Esophagus mucosa (tissue), 1 donor: ENCODE results near the gene NBEAL1. TPM values are rescaled to one million over a fixed set of nuclear protein-coding genes. Genes with fewer than 3 reads are reported as not detected.
"Not testable (repeated sequence)": the region's sequence is repeated elsewhere in the genome, so short reads cannot be mapped to it uniquely, and the experiment has no call there.

Experiments
- ATAC-seq: fragments of 200-7000 bp; cut with Tn5 transposase; one replicate; pipeline ENCODE4 v1.9.1; 2020
- total RNA-seq: library from RNA; stranded (reverse); gene quantifications from one replicate; pipeline ENCODE4 v1.2.4, GENCODE V29; 2023
- donor health status: DM: yes; HTN: yes; CAD: no.

NBEAL1 gene
- total RNA-seq, 1 donor from 2014 or later, result 16.4 TPM

DNA sequence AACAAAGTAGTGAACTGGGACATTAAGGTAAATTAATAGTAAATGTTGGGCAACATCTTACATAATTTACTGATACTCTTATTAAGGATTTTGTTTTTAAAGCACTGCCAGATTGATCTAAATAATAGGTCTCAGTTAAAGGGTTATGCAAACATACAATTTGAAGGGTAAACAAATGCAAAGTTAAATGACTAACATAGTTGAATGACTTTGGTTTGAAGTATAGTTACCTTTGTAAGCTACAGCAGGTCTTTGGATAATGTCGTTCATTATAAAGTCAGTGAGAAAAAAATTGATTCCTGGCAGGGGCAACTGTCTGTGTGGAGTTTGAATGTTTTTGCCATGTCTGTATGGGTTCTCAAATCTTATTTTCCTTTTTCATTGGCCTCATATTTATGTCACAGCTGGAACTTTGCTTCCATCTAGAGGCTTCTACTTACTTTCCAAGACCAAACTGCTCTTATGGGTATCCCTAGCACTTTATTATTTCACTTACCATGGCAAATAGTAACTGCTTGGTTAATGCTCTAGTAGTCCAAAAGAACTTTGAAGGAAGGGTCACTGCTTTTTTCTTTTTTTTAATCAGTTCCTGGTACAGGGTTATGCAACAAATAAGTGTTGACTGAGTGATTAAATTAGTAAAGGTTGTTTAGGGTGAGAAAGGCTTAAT is 107.8 kb downstream of the NBEAL1 start:
- ATAC-seq, result no peak

DNA sequence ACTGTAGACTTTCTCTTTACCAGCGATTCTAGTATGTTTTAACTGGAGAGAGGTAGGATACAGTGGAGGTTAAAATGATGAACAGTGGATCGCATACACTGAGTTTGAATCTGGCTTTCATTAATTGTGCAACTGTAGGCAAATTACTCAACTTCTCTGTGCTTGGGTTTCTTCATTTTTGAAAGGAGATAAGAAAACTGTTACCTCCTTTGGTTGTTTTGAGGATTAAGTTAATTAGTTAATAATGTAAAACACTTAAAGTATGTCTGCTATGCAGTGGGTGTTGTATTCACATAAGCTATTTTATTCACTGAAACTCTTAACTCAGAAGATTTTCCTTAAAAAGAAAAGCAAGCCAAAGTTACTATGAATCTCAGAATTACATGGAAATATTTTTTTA is 112.3 kb downstream of the NBEAL1 start:
- no peak for ATAC-seq

DNA sequence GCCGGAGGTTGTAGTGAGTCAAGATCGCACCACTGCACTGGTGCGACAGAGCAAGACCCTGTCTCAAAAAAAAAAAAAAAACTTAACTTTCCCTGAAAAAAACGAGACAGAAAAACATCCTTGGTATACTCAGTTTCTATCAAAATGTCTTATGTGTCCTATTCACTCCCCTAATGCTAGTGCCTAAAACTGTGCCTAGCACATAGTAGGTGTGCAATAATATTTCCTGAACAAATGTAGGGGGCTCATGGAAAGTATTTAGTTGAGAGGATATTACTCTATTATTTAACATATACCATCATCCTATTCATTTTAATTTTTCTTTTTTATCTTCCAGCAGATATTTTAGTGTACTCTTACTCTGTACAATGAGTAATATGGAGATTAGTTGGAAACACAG is 120.4 kb downstream of the NBEAL1 start:
- no peak for ATAC-seq

DNA sequence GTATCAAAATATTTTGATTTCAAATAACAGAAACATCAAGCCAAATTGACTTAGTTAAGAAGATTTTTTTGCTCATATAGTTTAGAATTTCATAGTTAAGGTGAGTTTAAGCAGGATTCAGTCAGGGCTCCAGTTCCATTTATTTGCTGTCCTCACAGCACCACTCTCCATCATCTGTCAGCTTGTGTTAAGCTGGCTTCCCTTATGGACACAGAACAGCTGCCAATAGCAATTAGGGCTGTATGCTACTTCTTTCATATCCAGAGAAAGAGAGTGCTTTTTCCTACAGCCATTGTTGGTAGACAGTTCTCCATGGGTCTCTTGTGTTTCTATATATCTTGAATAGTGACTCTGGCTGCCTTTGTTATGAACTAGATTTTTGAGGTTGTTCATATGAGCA is 128.7 kb downstream of the NBEAL1 start:
- ATAC-seq, result no peak

DNA sequence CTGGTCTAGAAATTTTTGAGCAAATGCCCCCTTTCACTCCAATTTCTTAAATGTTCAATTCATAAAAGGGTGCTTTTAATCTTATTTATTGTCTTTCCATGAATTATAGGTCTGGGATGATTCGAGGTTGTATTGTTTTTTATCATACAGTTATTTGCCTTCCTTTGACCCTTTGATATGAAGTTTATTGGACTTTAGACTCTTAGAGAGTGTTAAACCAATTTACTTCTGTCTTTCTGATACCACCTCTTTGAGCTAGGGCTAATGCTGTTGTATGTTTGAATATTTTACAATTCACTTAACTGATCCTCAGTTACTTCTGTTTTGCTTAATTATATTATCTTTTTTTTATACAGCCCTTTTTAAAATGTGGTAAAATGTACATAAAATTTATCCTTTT is 134.5 kb downstream of the NBEAL1 start:
- no peak for ATAC-seq

DNA sequence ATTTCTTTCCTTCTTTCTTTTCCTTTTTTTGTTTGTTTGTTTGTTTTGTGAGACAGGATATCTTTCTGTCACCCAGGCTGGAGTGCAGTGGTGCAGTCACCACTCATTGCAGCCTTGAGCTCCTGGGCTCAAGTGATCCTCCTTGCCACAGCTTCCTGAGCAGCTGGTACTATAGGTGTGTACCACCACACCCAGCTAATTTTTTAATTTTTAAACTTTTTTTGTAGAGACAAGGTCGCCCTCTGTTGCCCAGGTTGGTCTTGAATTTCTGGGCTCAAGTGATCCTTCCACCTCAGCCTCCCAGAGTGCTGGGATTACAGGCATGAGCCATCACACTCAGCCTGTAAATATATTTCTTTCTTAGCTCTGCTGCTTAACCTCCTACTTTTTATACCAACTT is 140.7 kb downstream of the NBEAL1 start:
- no peak for ATAC-seq

DNA sequence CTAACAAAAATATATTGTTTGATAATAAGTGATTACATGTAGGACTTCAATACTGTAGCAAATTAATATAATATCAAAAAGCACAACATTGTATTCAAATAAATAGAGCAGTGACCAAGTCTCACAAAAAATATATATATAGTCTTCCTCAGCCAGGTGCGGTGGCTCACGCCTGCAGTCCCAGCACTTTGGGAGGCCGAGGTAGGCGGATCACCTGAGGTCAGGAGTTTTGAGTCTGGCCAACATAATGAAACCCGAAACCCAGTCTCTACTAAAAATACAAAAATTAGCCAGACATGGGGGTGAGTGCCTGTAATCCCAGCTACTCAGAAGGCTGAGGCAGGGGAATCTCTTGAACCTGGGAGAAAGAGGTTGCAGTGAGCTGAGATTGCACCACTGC is 148.0 kb downstream of the NBEAL1 start:
- not testable (repeated sequence) for ATAC-seq

DNA sequence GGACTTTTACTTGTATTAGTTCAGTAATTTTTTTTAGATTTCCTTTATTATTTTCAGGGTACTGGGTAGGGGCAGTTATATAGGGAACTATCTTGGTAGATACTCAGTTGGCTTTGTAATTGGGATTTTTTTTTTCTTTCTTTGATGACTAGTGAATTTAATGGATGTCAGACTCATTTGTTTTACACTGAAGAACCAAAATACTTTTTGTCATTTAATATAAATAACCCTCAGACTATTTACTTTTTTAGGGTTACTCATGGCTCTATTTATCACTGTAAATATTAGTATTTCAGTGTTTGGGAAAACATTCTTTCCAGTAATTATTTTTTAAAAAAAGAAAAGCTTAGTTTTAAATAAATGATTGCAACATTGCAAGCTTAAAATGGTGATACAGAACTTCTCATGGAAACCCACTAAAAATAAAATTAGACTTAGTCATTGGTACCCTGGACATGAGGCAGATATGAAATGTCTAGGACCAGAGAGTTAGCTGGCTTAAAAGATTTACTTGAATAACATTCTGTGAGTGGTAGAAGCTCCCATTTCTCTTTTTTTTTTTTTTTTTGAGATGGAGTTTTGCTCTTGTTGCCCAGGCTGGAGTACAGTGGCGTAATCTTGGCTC is 149.7 kb downstream of the NBEAL1 start:
- ATAC-seq, result no peak

DNA sequence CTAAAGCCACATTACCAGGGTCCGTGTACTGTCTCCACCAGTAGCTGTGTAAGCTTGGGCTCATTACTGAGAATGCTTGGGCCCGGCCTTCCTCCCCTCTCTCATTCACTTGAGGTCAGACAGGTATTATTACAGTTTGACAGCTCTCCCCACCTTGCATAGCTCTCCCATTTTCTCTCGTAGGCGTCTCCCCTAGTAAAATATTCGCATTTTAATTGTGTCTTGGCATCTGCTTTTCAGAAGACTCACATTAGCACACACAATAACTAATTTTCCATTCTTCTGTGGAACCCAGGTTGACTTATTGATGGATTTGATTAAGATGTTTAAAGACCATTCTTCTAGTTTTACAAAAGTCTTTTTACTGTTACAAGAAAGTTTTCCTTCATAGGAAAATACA is 153.1 kb downstream of the NBEAL1 start:
- ATAC-seq, result no peak

DNA sequence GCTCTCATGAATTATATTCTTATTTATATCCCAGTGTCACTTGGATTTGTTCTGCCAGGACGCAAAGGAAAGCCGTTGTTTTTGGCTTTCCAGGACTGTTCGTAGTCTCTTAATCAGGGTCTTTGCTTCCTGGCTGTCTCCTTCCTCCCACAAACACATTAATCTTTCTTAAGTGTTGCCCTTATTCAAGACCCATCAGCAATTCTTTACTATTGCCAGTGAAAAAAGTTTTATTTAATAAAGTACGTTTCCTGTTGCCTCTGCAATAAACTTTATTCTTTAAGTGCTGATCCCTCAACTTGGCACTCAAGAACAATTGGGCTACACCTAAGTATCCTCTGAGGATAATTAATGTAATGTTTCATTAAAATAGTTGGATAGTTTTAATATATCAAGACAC is 155.8 kb downstream of the NBEAL1 start:
- ATAC-seq, result no peak

DNA sequence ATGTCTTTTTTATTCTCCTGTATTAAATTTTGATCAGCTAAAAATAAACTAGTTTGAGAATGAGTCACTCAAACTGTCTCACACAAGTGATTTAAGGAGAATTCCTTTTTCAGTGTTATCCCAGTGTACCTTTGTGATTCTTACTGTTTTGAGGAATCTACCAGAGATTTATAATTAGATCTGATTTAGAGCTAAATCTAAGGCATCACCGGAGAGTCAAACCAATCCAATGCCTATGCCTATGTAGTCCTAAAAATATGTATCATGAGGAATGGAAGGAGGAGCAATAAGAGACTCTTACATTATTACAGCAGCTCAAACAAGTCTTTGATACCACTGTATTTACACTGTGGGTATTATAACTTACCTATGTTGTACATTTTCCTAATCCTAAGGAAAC is 160.7 kb downstream of the NBEAL1 start:
- ATAC-seq, result no peak

DNA sequence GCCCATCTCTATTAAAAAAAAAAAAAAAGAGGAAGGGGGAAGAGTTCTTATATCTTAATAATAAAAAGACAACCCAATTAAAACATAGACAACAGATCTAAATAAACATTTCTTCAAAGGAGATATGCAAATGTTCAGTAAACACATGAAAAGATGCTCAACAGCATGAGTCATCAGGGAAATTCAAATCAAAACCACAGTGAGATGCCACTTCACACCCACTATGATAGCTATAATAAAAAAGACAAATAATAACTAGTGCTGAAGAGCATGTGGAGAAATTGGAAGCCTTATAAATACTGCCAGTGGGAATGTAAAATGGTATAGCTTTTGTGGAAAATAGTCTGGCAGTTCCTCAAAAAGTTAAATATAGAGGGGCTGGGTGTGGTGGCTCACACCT is 162.7 kb downstream of the NBEAL1 start:
- no peak for ATAC-seq

DNA sequence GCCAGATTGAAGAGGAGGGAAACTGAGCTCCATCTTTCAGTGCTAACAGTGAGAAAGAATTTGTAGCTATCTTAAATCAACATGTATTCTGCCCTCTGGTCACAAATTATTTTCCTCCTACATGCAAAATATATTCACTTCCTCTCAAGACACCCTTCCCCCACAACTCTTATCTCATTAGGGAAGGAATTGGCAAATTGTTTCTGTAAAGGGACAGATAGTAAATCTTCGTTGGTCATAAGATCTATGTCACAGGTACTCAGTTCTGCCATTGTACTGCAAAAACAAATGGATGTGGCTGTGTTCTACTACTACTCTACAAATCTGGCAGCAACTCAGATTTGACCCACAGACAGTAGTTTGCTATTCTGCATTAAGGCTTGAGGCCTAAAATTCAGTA is 171.2 kb downstream of the NBEAL1 start:
- ATAC-seq, result no peak

DNA sequence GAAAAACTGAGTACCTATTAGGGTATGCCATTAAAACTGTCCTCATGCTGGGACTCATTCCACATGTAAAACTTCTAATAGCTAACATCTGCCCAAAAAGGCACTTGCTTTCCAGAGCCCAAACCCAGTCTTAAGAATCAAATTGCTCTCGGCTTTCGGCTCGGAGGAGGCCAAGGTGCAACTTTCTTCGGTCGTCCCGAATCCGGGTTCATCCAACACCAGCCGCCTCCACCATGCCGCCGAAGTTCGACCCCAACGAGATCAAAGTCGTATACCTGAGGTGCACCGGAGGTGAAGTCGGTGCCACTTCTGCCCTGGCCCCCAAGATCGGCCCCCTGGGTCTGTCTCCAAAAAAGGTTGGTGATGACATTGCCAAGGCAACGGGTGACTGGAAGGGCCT is 175.9 kb downstream of the NBEAL1 start:
- not testable (repeated sequence) for ATAC-seq

DNA sequence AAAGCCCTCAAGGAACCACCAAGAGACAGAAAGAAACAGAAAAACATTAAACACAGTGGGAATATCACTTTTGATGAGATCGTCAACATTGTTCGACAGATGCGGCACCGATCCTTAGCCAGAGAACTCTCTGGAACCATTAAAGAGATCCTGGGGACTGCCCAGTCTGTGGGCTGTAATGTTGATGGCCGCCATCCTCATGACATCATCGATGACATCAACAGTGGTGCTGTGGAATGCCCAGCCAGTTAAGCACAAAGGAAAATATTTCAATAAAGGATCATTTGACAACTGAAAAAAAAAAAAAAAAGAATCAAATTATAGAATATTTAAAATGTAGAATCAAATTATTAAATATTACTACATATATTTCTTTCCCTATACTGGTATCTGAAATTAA is 176.4 kb downstream of the NBEAL1 start:
- ATAC-seq, result not testable (repeated sequence)

DNA sequence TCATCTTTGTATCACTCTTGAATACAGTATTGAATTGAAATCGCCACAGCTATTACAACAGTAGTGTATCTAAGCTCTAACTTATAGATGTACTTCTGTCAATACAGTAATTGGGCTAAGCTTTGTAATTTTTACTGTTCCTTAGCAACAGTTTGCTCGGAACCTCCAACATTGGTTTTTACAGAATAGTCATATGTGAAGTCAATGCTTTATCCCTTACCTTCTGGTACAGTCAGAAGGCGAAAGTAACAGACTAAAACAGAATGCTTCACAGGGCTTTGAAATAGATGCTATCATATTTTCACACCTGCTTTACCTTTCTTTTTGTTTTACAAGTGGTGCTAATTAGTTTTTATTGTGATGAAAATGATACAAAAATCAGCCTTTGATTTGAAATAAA is 177.3 kb downstream of the NBEAL1 start:
- ATAC-seq, result no peak

DNA sequence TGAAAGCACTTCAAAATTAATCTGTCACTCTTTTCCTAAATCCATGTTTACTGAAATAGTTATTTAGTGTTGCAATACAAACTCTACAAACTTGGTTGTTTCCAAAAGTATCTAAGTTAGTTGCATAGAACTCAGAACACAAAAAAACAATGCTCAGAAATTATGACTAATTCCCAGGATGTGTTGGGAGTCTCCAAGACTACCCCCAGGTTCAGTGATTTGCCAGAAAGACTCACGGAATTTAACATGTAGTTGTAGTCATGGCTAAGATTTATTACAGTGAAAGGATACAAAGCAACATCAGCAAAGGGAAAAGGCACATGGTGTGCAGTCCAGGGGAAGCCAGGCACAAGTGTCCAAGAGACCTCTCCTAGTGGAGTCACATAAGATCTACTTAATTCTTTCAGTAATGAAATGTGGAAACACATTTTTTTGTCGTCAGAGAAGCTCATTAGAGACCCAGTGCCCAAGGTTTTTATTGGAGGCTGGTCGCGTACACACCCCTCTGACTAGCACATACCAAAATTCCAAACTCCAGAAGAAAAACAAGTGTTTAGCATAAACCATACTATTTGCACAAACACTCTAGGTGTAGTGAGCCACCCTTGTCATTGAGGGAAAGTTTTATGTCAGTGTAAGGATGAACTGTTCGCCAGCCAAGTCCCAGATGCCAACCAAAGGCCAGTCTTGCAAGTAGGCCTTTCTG is 180.8 kb downstream of the NBEAL1 start:
- no peak for ATAC-seq

DNA sequence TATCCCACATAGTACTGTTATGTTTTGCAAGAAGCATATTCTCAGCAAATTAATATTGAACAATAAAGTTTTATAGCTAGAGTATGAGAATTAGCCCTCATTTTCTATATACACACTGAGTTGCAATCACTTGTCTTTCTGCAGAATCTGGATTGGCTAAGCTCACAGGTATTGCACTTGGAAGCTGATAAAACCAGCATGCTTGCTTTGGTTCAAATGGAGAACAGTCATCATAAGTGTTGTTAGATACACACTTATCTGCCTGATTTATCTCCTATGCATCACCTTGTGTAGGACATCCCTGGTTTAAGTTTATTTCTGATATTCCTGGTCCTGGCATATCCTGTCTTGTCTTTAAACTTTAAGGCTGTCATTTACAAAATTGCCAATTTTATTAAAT is 186.2 kb downstream of the NBEAL1 start:
- no peak for ATAC-seq

DNA sequence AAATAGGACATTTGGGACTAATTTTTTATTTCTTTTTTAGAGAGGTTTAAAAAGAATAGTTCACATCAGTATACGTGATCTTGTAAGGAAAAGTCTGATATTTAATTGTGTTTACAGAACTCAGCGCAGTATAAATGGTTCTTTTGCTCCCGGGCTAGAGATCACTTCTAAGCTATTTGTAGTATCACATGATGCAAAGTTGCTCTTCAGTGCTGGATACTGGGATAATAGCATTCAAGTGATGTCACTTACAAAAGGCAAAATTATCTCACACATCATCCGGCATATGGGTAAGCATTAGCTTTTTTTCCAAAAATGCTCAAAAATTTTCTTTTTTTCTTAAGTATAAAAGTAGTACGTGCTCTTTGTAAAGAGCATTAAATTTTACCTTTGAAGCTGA is 186.8 kb downstream of the NBEAL1 start:
- no peak for ATAC-seq

DNA sequence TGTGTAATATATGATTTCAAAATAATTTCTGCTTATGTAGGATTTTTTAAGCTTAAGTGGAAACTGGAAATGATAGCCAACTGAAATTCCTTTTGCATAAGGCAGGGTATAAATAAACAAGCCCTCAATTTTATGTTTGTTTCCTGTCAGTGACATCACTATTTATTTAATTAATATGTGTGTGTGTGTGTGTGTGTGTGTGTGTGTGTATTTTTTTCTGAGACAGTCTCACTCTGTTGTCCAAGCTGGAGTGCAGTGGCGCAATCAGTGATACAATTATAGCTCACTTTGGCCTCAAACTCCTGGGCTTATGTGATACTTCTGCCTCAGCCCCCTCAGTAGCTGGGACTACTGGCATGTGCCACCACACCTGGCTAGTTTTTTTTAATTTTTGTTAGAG is 194.9 kb downstream of the NBEAL1 start:
- no peak for ATAC-seq

DNA sequence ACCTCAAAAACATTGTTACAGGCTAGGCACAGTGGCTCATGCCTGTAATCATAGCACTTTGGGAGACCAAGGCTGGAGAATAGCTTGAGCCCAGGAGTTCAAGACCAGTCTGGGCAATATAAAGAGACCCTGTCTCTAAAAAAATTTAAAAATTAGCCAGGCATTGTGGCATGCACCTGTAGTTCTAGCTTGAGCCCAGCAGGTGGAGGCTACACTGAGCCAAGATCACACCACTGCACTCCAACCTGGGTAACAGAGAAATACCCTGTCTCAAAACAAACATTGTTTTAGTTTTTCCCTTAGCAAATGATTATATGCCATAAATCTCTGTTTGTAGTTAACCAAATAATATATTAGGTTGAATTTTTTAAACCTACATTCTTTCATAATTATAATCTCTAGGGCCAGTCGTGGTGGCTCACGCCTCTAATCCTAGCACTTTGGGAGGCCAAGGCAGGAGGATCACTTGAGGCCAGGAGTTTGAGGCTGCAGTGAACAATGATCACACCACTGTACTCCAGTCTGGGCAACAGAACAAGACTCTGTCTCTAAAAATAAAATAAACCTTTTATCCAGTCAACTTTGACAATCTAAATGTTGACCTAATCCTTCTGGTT is 210.9 kb downstream of the NBEAL1 start:
- ATAC-seq, result peak; percentile 48

DNA sequence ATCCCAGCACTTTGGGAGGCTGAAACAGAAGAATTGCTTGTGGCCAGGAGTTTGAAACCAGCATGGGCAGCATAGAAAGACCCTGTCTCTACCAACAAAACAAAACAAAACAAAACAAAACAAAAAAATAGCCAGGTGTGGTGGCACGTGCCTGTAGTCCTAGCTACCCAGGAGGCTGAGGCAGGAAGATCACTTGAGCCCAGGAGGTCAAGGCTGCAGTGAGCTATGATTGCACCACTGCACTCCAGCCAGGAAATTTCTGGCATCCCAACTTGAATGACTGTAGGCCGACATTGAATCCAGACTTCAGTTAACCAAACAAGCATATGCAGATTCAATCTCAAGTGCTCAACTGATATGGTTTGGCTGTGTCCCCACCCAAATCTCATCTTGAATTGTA is 215.0 kb downstream of the NBEAL1 start:
- not testable (repeated sequence) for ATAC-seq

DNA sequence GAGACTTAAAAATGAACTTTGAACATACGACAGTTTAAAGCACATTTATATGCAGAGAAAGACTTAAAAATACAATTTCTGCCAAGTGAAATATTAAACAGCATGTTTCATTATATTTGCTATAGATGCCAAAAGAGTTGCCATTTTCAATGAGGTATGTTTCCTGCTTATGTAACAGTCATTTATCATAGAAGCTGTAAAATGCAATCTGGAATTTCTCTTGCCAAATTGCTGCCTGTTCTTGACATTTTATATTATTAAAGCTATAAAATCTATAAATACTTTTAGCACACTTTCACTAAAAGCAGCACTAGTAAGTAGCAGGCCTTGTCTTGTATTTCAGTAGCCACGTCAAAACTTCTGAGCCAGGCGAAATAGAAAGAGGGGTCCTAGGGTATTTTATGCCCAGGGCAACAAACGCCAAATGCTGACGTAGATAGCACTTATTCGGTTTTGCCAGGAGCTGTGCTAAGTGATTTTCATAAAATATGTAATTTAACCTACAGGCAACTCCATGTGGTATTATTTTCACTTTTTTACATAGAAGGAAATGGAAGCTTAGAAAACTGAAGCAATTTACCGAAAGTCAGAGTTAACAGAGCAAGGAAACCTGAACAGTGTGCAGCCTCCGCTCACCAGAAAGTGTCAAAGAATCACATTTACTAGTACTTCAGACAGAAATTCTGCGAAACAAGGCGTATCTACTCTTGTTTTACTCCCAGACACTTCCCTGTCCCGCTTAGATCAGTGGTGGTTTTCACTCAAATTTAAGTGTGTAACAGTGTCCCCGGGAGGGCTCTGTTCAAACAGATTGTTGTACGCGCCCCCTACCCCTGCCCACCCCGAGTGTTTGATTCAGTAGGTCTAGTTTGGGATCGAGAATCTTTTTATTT is 222.9 kb downstream of the NBEAL1 start:
- no peak for ATAC-seq
